C4-2B (cell line): Measurements from ENCODE around the gene DENND5B.
"Not testable (repeated sequence)": the region's sequence is repeated elsewhere in the genome, so short reads cannot be mapped to it uniquely, and the experiment has no call there.

ENCODE experiments used
- H3K27ac ChIP-seq: fragments of 450-650 bp; 2 replicates; pipeline ENCODE4 v1.5.1; 2017
- ZFX ChIP-seq: fragments of 450-650 bp; IDR thresholded peaks from 2 replicates; pipeline ENCODE4 v1.6.1; 2017
- TF ChIP-seq, protein P1 (sequence below): fragments of 450-650 bp; conservative IDR thresholded peaks from 2 replicates; pipeline ENCODE4 v1.5.1; 2017; ENCODE audit warnings: mild to moderate bottlenecking

DENND5B gene

GRCh38 chr12:31477687-31478086 is 113.2 kb downstream of the DENND5B start:
- TF ChIP-seq, protein P1, sequence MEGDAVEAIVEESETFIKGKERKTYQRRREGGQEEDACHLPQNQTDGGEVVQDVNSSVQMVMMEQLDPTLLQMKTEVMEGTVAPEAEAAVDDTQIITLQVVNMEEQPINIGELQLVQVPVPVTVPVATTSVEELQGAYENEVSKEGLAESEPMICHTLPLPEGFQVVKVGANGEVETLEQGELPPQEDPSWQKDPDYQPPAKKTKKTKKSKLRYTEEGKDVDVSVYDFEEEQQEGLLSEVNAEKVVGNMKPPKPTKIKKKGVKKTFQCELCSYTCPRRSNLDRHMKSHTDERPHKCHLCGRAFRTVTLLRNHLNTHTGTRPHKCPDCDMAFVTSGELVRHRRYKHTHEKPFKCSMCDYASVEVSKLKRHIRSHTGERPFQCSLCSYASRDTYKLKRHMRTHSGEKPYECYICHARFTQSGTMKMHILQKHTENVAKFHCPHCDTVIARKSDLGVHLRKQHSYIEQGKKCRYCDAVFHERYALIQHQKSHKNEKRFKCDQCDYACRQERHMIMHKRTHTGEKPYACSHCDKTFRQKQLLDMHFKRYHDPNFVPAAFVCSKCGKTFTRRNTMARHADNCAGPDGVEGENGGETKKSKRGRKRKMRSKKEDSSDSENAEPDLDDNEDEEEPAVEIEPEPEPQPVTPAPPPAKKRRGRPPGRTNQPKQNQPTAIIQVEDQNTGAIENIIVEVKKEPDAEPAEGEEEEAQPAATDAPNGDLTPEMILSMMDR = no peak
- no peak for TF ChIP-seq ZFX
- H3K27ac ChIP-seq = no peak overlapping the region

- TF ChIP-seq ZFX = no peak
- TF ChIP-seq, protein P1 = no peak
- no peak overlapping the region for H3K27ac ChIP-seq
Observed at GRCh38 chr12:31476437-31476836, 114.5 kb downstream of the DENND5B start.

- H3K27ac ChIP-seq = not testable (repeated sequence)
Observed at GRCh38 chr12:31475610-31476009, 115.3 kb downstream of the DENND5B start.

DNA sequence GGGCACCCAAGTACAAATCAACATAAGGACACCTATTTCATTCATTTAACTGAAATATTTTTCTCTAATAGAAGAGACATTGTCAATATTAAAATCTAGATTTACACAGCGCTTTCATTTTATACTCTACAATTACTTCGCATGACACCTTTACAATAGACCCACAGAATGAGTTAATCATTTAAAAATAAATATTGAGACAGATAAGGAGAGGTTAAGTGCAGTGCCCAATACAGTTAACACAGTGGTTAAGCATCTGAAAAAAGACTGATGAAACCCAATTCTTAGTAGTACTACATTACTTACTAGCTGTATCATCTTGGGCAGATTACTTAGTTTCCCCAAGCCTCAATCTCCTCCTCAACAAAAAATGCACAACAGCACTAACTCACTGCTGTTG is 116.2 kb downstream of the DENND5B start:
- no peak overlapping the region for H3K27ac ChIP-seq
- TF ChIP-seq ZFX = no peak
- TF ChIP-seq, protein P1 = no peak

- H3K27ac ChIP-seq = no peak overlapping the region
- TF ChIP-seq ZFX = no peak
Observed at GRCh38 chr12:31471823-31472222, 119.1 kb downstream of the DENND5B start.

DNA sequence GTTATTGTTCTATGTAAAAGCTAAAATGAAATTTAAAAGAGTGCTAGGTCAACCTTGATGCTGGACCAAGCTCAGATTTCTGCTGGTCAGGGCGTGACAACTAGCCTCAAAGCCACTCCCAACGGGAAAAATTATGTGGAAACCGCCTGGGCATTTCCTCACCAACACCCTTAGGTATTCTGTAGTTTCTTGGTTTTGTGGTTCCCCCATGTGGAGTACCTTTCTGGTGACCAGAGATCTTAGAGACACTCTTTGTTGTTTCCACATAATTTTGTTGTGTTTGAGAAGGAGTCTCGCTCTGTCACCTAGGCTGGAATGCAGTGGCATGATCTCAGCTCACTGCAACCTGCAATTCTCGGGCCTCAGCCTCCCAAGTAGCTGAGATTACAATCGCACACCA is 119.9 kb downstream of the DENND5B start:
- no peak for TF ChIP-seq ZFX
- TF ChIP-seq, protein P1 = no peak
- no peak overlapping the region for H3K27ac ChIP-seq

DNA sequence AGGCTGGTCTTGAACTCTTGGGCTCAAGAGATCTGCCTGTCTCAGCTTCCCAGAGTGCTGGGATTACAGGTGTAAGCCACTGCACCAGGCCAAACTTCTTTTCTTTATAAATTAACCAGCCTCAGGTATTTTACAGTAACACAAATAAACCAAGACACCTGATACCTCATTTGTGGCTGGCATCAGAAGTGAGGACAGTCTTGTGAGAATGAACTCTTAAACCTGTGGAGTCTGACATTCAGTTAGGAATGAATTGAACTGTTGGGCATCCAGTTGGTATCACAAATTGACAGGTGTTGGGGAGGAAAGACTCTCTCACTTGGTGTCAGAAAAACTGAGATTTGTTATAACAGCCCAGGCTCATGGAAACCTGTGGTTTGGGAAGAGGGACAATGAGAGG is 120.5 kb downstream of the DENND5B start:
- H3K27ac ChIP-seq = no peak overlapping the region
- no peak for TF ChIP-seq ZFX
- TF ChIP-seq, protein P1 = no peak

DNA sequence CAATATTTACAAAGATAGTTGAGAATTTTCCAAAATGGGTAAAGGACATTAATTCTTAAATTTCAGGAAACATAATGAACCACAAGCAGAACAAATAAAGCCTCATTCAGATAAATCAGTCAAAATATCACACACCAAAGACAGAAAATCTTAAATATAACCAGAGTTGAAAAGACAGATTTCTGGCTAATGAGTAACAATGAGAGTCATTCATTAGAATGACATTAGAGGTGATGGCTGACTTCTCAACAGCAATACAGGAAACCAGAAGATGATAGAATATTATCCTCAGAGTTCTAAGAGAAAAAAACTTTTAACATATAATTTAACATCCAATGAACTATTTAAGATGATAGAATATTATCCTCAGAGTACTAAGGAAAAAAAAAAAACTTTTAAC is 124.2 kb downstream of the DENND5B start:
- TF ChIP-seq ZFX = no peak
- TF ChIP-seq, protein P1 = no peak
- no peak overlapping the region for H3K27ac ChIP-seq

- no peak overlapping the region for H3K27ac ChIP-seq
- TF ChIP-seq ZFX = no peak
- TF ChIP-seq, protein P1 = no peak
Observed at GRCh38 chr12:31465002-31465401, 125.9 kb downstream of the DENND5B start.
